HG03565 (cell line): Measurements from ENCODE around the gene RNF32.

Source experiments
- ATAC-seq: cut with Tn5 transposase; IDR thresholded peaks from one replicate; pipeline ENCODE4 v1.9.1; 2021; ENCODE audit warnings: mild to moderate bottlenecking, moderate library complexity; ENCODE audit not compliant: unreplicated experiment

The RNF32 gene

DNA sequence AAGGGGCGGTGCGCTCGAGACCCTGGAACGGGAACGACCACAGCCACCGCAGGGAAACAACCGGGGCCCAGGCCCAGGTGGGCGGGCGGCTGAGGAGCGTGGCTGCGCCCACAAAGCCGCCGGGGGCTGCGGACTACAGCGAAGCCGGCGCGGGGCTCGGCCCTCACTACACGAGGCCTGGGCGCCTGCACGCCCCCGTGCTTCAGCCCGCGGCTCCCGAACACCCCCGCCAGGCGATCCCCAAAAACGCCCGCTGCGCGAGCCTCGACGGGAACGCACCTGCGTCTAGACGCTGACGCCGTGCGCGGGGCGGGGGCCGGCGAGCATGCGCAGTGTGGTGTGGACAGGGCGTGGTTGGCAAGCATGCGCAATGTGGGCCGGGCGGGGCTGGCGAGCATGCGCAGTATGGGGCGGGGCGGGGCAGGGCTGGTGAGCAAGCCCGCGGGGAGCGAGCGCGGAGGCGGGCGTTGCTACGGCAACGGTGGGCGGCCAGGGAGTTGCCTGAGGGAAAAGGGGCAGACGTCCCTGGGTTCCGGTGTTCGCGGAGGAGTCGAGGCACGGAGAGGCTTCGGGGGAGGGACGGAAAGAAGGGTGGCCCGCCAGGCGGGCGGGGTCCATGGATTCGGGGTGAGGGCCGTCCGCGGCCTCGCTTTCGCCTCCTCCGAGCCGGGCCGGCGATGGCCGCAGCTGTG lies at the start of gene RNF32:
TSS of gene RNF32 (plus strand) at position 518 of the 692 bp plus-strand sequence. CDS start 3,104 bp downstream, outside the sequence.
- peak; percentile 67 for ATAC-seq

DNA sequence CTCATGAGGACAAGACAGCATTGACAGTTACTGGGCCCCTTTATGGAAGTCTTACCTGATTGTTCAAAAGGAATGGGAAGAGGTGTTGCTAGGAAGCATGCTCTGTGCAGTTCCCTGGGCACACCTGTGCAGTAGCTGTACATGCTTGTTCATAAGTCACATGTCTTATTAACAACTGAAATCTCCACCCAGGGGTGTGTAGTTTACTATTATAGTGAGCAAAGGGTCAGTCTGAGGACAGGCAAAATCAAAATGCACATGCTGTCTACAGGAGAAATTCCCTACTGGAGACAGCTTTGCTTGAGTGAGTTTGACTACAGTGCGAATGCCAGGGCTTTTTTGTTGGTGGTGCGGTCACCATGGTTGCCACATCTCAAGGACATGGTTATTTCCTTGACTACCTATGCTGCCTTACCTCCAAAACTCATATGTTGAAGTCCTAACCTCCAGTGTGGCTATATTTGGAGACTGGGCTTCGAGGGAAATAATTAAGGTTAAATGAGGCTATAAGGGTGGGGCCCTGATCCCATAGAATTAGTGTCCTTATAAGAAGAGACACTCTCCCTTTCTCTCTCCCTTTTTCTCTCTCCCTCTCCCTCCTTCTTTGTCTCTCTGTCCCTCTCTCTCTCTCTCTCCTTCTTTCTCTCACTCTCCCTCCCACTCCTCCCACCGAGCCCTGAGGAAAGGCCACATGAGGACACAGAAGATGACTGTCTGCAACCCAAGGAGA lies 48.3 kb upstream of the RNF32 start:
- ATAC-seq, result no peak

DNA sequence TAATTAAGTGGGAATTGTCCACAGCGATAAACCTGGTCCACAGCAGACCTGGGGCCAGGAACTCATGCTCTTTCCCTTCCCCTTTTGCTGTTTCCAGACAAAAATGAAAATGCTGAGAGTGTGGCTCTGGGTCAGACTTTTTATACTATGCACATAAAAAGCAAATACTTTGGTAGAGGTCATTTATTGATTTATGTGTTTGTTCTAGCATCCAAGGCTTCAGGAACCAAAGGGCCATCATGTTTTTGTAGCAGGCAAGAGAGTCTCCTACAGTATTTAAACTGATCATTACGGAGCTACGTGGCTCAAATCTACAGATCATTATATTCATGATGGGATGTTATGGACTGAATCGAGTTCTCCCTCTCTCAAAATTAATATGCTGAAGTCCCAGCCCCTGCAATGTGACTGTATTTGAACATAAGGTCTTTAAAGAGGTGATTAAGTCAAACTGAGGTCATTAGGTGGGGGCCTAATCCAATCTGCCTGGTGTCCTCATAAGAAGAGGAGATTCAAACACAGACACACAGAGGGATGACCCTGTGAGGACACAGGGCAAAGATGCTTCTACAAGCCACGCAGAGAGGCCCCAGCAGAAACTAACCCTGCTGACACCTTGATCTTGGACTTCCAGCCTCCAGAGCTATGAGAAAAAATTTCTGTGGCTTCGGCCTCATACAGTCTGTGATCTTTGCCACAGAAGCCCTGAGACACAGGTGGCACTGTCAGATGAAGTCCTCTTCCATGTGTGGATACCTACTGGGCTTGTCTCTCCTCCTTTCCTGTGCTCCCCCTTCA lies 46.1 kb upstream of the RNF32 start:
- ATAC-seq, result no peak

DNA sequence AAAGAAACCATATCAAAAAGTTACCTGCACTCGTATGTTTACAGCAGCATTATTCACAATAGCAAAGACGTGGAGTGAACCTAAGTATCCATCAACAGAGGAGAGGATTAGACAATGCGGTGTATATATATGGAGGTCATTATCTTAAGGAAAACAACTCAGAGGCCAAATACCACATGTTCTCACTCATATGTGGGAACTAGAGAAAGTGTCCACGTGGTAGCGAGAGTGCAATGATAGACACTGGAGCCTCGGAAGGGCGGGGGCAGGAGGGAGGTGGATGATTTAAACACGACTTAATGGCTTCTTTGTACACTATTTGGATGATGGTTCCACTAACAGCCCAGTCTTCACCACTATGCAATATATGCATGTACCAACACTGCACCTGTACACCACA lies 40.1 kb upstream of the RNF32 start:
- no peak for ATAC-seq

DNA sequence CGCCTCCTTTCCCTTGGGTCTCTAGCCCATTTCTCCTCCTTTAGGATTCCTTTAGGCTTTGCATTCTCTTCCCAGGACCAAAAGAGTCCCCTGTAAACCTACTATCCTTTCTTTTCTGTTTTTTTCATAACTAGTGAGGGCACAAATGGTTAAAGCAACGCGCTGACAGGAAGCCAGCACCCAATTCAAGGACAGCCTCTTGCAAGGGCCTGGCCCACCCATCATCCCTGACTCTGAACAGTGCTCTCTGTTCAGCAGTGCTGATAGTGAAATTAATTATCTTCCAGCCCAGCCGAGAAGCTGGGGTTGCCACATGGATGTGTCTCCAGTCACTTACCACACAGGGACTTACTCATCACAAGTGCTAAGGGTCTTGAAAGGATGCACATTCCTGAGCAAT lies 38.3 kb upstream of the RNF32 start:
- ATAC-seq, result no peak

DNA sequence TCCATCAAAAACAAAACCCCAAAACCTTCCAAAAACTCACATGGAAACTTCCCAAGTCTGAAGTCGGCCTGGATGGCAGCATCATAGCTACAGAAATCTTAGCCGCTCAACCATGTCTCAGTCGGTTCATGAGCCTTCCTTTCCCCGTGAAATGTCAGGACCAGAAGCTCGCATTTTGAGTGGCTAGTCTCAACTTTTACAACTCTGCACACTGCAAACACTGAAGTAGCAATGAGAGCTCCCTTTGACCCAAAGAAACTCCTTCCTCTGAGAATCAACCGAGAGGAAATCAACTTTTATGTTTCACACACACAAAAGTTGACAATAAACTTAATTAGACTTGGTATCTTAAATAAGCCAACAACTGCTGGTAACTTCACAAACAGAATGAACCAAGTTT lies 37.6 kb upstream of the RNF32 start:
- no peak for ATAC-seq

DNA sequence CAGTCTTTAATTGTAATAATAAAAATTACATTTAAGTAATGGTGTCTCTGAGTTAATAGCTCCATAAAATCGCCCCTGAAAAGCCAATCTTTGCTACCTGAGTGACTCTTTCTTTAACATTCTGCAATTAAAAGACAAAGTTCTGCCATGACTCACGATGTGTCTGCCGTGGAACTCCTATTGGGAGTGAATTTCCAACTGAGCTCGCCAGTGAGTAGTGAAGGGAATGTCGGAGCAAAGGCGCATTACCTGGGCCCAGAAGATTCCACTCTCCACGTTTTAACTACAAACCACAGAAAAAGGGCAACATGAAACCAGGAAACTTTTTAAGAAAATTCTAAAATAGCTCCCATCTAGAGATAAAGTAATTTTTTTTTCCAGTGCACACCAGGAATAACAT lies 36.9 kb upstream of the RNF32 start:
- ATAC-seq, result no peak

DNA sequence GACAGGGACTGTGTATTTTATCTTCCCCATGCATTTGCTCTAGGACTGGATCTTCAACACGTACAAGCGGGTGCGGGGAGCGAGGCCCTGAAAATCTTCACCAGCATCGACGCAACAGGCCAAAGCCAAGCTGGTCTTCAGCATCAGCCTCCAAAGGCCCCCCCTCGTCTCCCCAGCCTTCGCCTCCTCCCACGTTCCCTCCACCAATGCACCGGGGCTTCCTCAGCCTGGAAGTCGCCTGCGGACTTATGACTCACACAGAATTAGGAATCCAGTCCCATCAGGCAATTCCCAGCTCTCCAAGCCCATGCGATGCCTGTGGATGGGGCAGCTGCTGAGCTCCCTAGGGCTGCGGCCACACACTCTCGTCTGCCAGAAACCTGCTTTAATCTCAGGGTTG lies 36.3 kb upstream of the RNF32 start:
- no peak for ATAC-seq

DNA sequence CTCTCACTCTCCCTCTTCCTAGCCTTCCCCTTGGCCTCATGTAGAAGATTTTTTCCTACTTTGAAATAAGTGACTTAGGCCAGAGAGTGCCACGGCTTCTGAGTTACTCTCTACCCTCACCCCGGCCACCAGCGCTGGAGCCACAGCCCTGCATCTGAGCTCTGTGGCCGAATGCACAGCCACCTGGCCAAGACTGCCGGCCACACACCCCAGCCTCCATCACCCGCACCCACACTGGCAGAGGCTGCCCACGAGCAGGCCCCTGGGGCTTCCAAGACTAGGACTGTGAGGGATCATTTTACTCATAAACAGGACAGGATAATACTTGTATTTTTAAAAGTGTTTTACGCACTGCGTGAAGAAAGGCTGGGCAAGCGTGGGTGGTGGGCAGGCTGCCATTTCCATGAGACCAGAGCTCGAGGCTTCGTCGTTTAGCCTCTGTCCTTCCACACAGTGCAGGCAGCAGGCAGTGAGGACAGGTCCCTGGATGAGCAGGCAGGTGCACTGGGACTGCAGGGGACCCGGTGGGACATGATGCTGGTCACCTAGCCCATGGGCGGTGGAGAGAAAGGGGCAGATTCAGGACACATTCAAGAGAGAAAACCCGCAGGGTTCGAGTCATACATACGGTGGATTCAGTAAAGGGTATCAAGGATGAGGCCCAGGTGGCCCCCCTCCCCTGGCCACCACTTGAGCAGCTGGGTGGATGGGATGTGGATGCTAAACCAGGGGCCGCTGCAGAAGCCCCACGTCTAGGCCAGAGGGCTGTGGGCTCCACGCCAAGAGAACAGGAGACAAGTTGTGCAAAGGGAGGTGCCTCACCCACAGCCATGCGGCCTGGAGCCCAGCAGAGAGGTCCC lies 35.5 kb upstream of the RNF32 start:
- no peak for ATAC-seq

DNA sequence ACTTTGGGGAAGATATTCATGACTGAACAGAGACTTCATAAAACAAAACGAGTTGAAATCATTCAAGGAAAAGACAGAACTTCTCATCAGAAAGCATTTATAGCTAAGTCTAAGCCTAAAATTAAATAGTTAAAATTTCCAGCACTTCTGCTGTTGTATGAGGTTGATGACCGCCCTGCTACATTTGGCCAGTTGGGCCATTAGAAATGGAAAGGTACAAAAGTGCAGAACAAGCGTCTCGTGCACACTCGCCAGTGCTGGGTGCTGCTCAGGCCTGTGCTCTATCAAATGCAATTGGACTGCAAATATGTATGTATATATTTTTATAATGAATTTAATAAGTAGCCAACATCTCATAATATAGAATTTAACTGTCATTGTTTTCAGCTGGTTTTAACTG lies 34.4 kb upstream of the RNF32 start:
- ATAC-seq, result no peak

DNA sequence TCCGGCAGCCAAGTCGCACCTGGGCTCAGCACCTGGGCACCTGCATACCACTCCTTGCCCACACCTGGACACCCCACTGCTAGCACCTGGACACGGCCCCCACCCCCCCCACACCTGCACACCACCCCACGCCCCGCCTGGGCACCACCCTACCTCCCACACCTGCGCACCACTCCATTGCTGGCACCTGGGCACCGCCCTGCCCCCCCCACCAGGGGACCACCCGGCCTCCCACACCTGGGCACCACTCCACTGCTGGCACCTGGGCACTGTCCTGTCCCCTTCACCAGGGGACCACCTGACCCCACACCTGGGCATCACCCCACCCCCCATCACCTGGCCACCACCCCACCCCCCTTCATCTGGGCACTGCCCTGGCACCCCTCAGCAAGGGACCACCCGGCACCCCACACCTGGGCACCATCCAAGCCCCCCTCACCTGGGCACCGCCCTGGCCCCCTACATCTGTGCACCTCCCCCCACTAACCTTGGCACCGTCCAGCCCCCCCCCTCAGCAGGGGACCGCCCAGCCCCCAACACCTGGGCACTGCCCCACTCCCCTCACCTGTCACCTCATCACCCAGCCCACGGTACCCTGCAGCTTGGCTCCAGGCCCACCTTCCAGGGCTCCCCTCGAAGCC lies 33.8 kb upstream of the RNF32 start:
- ATAC-seq, result no peak

DNA sequence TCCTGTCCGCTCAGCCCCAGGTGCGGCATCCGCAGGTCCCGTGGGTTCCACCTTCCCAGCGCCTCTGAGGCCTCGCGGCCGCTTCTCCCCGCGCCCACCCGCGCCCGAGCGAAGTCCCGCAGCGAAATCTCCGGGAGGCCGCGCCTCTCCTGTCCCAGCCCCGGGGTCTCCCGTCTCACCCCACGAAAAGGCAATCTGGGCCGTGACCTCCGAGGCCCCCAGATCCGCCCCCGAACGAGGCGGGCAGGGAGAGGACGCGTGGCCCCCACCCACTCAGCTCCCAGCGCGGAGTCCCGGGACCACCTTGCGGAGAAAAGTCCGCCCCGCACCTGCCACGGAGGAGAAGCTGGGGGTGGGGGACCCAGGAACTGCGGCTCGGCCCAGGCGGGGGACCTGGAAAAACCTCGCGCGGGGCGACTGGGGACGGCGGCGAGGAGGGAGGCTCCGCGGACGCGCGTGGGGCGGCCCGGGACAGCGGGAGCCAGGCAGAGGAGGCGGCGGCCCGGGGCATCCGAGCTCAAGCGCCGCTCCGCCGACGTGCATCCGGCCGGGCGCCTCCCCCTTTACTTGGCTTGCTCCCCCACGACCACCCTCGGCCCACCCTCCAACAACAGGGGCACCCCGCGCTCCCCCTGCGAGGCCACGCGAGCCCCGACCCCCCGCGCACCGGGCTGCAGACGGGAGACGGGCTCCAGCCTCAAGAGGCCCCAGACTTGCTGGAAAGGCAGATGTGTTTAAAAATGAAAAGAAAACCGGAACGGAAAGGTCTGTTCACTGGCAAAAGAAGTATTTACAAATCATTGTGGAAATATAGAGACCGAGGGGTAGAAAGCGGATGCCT lies 33.0 kb upstream of the RNF32 start:
- ATAC-seq, result no peak

DNA sequence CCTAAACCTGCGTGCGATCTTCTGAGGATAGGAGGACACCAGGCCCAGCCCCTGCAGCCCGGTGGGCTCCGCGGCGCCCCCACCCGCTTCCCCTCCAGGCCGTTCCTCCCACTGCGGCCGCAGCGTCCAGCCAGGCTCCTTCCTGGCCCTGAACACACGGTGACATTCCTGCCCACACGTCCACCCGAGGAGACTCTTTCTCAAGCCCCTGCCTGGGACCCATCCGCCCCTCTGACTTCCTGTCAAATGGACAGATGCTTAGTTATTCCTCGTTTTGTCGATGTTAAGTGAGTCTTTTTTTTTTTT lies 32.4 kb upstream of the RNF32 start:
- no peak for ATAC-seq

DNA sequence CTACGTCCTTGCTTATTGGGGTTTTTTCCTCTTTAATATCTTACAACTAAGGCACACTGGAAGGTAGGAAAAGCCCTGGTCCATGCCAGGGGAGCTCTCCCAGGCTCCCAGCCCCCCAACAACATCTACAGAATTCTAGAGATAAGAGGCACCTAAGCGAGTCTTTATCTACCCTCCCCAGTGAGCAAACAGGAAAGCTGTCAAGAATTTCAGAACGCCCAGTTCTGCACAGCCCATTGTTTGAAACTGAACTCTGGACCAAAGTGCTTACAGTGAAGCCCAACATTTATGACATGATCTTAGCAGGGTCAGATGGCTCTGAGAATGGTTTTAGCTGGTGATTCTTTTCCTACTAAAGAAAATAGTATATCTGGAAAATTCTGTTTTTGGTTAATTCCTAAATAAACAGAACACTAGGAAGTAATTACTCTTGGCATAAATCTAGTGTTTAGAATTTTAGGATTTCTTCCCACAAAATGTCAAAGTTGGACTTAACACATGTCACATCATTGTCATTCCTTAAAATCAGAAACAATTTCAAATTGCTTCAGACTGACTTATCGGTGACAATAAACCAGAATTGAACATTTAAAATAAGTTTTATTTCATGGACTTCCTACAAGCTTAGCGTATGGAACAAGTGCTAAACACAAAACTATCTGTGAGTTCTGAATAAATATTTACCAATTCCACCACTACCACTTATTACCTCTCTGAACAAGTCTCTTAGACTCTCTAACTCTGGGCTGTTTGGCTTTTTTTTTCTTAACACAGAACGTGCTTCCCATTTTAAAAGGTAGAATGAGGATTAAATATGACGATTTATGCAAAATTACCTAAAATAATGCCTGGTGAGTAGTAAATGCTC lies 31.3 kb upstream of the RNF32 start:
- ATAC-seq, result no peak

DNA sequence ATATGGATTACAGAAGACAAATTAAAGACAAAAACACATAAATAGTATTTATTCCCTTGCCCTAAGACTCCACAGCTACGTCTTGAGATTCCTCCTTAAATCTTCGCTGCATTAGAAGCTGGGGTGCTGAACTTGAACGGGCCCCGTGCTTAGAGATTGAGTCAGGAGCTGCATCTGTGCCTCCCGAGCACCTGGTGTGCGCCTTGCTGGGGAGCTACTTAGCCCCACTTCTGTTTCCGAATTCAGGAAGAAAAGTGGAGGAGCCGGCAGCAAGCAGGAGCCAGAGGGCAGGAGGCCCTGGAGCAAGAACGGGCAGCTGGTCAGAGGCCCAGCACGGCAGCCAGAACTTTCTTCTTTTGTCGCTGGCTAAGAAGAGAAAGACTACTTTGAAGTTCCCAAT lies 30.4 kb upstream of the RNF32 start:
- no peak for ATAC-seq

DNA sequence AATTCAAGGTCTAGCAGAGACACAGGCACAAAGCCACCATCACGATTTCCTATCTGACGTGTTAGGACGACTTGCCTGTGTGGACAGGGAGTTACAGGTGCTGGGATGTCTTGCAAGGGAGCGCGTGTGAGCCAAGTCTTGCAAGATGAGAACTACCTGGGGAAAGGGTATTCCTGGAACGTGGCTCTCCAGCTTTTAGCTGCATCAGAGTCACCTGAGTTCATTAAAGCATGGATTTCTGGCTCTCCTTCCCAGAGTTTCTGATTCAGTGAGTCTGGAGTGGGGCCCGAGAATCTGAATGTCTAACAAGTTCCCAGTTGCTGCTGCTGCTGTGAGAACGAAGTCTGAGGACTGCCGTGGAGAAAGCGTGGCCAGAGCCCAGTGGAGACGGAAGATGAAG lies 30.0 kb upstream of the RNF32 start:
- no peak for ATAC-seq

DNA sequence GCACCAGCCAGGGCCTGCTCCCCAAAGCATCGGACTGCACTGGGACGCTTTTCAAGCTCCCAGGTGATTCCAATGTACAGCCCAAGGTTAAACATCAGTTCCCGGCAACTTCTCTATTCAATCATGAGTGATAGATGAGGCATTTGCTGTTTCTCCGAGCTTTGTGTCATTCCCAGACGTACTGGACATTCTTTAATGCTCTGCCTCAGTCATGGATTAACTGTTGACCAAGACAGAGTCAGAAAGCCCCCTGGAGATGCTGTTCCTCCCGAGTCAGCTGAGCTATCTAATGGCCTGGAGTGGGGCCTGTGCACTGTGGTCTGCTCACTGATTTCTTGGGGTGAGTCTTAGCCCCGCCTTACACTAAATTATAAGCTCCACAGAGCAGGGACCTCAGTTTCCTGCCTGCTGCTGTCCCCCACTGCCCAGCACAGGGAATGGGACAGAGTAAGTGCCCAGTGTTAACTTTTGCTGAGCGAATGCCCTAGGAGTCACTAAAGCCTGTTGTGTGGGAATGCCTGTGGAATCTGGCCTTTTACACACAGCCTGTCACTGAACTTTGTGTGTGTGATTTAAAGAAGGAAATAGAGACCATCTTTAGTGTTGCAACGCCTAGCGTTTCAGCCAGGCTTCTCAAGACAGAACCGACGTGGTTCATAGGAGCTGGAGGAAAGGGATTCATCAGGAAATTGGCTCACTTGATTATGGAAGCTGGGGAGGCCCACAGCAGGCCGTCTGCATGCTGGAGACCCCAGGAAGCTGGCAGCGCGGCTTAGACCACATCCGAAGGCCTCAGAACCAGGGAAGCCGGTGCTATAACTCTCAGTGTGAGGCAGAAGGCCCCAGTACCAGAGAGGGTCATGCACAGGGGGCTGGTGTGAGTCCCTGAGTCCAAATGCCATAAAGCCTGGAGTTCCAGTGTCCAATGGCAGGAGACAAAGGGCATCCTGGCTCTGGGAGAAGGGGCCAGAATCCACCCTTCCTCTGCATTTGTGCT lies 29.3 kb upstream of the RNF32 start:
- ATAC-seq, result no peak

DNA sequence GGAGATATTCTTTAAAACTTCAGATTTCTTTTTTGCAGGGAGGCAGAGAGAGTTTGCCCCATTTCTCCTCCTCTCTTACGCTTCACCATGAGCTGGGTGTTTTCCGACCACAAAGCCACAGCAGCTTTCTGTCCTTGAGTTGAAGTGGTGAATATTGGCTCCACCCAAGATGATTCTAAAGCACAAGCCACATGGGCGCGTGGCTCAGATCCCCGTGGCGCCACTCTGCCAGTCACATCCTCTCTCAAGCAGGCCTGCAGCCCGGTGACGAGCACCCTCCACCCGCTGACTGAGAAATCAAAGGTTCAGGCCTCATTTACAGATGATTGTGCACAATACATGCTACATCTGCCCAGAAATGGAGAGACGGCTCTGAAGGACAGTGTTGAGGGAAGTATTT lies 27.6 kb upstream of the RNF32 start:
- ATAC-seq, result peak; percentile 74
